DND-41 (cell line): Measurements from ENCODE around the gene POLRMT.

Experiments
- ATAC-seq: fragments of 200-7000 bp; cut with Tn5 transposase; 3 replicates; pipeline ENCODE4 v1.9.1; 2021; ENCODE audit warnings: low read depth; ENCODE audit not compliant: insufficient read depth
- DNase-seq: peaks from one replicate; pipeline ENCODE4 v3.0.0-alpha.2; 2020
- H2AFZ ChIP-seq: 2 replicates; pipeline ENCODE4 v1.6.0; 2012; ENCODE audit warnings: low read depth, low read length
- H3K27ac ChIP-seq: 2 replicates; pipeline ENCODE4 v1.5.1; 2012; ENCODE audit warnings: low read length, inconsistent platforms
- H3K27me3 ChIP-seq: fragments of 200-600 bp; sonication (generic); 2 replicates; pipeline ENCODE4 v1.6.0; 2012; ENCODE audit warnings: low read length, mild to moderate bottlenecking, inconsistent platforms; ENCODE audit not compliant: insufficient read depth, poor library complexity
- H3K36me3 ChIP-seq: 2 replicates; pipeline ENCODE4 v1.5.1; 2012; ENCODE audit warnings: low read length, inconsistent platforms; ENCODE audit not compliant: insufficient read depth
- H3K4me1 ChIP-seq: 2 replicates; pipeline ENCODE4 v1.5.1; 2012; ENCODE audit warnings: mild to moderate bottlenecking, low read length; ENCODE audit not compliant: insufficient read depth
- H3K4me2 ChIP-seq: 2 replicates; pipeline ENCODE4 v1.6.0; 2012; ENCODE audit warnings: mild to moderate bottlenecking, moderate library complexity, low read length, inconsistent platforms; ENCODE audit not compliant: insufficient read depth
- H3K4me3 ChIP-seq, 2 experiments: fragments of 200-600 bp in 1 of 2; shearing (Covaris generic) in 1 of 2; 2 replicates each; pipeline ENCODE4 v1.5.1; 2012 to 2016; ENCODE audit warnings: inconsistent platforms in 2 of 2, low read length in 2 of 2, mild to moderate bottlenecking in 2 of 2, low read depth in 1 of 2, moderate library complexity in 1 of 2
- H3K79me2 ChIP-seq: 2 replicates; pipeline ENCODE4 v1.6.0; 2012; ENCODE audit warnings: low read length, inconsistent platforms; ENCODE audit not compliant: insufficient read depth
- H3K9ac ChIP-seq: 2 replicates; pipeline ENCODE4 v1.6.0; 2012; ENCODE audit warnings: low read depth, mild to moderate bottlenecking, inconsistent platforms, low read length, moderate library complexity
- H3K9me3 ChIP-seq: 2 replicates; pipeline ENCODE4 v1.5.1; 2012; ENCODE audit warnings: low read length, moderate library complexity, mild to moderate bottlenecking, inconsistent platforms; ENCODE audit not compliant: insufficient read depth, severe bottlenecking
- H4K20me1 ChIP-seq: 2 replicates; pipeline ENCODE4 v1.6.0; 2012; ENCODE audit warnings: low read length; ENCODE audit not compliant: insufficient read depth
- EZH2 ChIP-seq: IDR thresholded peaks from 3 replicates; pipeline ENCODE4 v1.6.1; 2012; ENCODE audit warnings: borderline replicate concordance, low read depth, mild to moderate bottlenecking, moderate library complexity, low read length, inconsistent platforms; ENCODE audit not compliant: severe bottlenecking
- TF ChIP-seq, protein P1 (sequence below): IDR thresholded peaks from 2 replicates; pipeline ENCODE4 v1.5.1; 2012; ENCODE audit warnings: borderline replicate concordance, low read length, moderate library complexity, mild to moderate bottlenecking; ENCODE audit not compliant: poor library complexity, severe bottlenecking; ENCODE audit errors: extremely low read depth

POLRMT gene

DNA sequence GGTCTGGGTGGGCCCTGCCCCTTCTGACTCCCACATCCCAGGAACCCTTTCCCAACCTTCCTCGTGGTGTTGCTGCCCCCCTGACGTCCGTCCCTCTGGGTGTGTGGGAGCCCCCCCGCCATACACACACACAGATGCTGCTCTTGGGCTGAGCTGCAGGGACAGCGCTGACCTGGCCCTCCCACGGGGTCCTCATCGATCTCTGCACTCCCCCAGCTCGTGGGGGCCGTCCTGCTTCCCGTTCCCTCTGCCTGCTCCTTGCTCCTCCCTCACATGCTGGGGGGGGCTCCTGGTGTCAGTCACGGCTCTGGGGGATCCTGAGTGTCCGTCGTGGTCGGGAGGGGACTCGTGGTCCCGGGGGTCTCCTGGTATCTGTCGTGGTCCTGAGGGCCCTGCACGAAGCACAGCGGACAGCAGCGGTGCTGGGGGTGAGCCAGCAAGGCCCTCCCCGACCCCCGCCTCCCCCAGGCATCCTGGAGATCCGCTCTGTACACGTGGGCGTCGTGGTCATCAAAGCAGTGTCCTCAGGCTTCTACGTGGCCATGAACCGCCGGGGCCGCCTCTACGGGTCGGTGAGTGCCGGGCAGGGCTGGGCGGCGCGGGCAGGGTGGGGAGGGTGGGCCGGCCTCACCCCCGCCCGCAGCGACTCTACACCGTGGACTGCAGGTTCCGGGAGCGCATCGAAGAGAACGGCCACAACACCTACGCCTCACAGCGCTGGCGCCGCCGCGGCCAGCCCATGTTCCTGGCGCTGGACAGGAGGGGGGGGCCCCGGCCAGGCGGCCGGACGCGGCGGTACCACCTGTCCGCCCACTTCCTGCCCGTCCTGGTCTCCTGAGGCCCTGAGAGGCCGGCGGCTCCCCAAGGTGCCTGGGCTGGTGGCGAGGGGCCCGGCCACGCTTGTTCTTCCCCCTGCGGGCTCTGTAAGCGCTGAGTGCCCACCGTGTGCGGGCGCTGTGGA lies 9.7 kb upstream of the POLRMT start:
- H3K9ac ChIP-seq = no peak overlapping the region
- TF ChIP-seq, protein P1, sequence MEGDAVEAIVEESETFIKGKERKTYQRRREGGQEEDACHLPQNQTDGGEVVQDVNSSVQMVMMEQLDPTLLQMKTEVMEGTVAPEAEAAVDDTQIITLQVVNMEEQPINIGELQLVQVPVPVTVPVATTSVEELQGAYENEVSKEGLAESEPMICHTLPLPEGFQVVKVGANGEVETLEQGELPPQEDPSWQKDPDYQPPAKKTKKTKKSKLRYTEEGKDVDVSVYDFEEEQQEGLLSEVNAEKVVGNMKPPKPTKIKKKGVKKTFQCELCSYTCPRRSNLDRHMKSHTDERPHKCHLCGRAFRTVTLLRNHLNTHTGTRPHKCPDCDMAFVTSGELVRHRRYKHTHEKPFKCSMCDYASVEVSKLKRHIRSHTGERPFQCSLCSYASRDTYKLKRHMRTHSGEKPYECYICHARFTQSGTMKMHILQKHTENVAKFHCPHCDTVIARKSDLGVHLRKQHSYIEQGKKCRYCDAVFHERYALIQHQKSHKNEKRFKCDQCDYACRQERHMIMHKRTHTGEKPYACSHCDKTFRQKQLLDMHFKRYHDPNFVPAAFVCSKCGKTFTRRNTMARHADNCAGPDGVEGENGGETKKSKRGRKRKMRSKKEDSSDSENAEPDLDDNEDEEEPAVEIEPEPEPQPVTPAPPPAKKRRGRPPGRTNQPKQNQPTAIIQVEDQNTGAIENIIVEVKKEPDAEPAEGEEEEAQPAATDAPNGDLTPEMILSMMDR = no peak
- no peak for TF ChIP-seq EZH2
- peaks cover 15% of the 10 kb centered on the region for H4K20me1 ChIP-seq
- H3K36me3 ChIP-seq = peaks cover 26% of the 10 kb centered on the region
- H3K4me1 ChIP-seq = no peaks in the 10 kb centered on the region
- H3K27me3 ChIP-seq = no peaks in the 10 kb centered on the region
- H3K4me3 ChIP-seq = no peak overlapping the region
- DNase-seq = no peak
- H3K79me2 ChIP-seq = no peaks in the 10 kb centered on the region
- H3K27ac ChIP-seq = no peak overlapping the region
- ATAC-seq = no peak
- no peaks in the 10 kb centered on the region for H3K9me3 ChIP-seq
- H2AFZ ChIP-seq = no peak overlapping the region
- no peak overlapping the region for H3K4me2 ChIP-seq

DNA sequence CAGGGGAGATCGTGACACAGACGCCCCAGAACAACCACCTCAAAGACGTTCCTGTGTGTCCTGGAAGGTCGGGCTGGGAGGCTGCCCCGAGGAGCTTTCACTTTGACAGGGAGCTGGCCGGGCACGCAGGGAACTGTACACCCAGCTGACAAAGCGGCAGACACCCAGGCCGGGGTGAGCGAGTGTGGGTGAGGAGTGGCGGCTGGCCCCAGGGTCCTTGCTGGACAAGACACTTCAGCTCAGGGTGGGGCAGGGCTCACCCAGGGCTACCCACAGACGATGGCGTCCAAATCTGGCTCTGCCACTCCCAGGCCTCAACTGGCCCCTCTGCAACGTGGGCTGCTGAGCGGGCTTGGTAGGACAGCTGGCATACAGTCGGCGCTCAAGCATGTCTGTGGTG lies 8.4 kb upstream of the POLRMT start:
- no peak for ATAC-seq
- no peaks in the 10 kb centered on the region for H3K4me1 ChIP-seq
- H3K4me2 ChIP-seq = no peak overlapping the region
- H3K27ac ChIP-seq = no peak overlapping the region
- H3K27me3 ChIP-seq = no peaks in the 10 kb centered on the region
- no peaks in the 10 kb centered on the region for H3K79me2 ChIP-seq
- no peak overlapping the region for H2AFZ ChIP-seq
- DNase-seq = no peak
- H3K4me3 ChIP-seq = no peak overlapping the region
- TF ChIP-seq EZH2 = no peak
- TF ChIP-seq, protein P1 = no peak
- no peaks in the 10 kb centered on the region for H3K9me3 ChIP-seq
- H3K9ac ChIP-seq = no peak overlapping the region
- peaks cover 14% of the 10 kb centered on the region for H3K36me3 ChIP-seq
- peaks cover 12% of the 10 kb centered on the region for H4K20me1 ChIP-seq

DNA sequence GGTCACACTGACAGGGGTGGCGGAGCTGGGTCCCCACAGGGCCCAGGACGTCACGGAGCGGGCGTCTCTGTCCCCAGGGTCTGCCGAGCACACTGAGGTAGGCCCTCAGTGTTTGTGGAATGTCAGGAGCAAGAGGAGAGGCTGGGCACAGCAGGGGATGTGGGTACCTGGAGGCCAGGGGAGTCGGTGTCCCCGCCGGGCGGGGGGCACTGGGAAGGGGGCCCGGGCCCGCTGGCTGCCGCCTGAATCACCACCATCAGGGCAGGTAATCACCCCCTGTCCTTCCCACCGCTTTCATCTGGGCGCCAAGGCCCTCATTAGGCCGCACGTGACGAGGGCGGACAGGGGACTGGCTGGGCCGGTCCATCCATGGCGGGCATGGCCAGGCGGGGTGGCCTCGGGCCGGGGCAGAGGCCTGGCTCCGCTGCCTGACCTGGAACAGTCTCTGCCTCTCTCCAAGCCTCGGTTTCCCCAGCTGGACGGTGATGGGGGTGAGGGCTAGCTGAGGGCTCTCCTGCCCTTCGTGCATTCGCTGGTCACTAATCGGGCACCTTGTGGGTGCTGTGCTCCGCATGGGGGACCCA lies 7.4 kb upstream of the POLRMT start:
- H2AFZ ChIP-seq = no peak overlapping the region
- no peak overlapping the region for H3K4me2 ChIP-seq
- DNase-seq = no peak

More for the DNA sequence above, 7.4 kb upstream of the POLRMT start:
- Histone ChIP-seq H3K36me3 (peaks cover 5% of the 10 kb centered on the region), H3K79me2 (no peaks in the 10 kb centered on the region), H3K9me3 (no peaks in the 10 kb centered on the region), H3K27me3 (no peaks in the 10 kb centered on the region), H3K27ac (no peak overlapping the region), H3K9ac (no peak overlapping the region), H3K4me3 (no peak overlapping the region), H3K4me1 (no peaks in the 10 kb centered on the region), H4K20me1 (peaks cover 2% of the 10 kb centered on the region; the same call in 1 of the 2 replicates)
- ATAC-seq = no peak
- TF ChIP-seq, protein P1 = no peak
- no peak for TF ChIP-seq EZH2
